IMR-90 (cell line): ENCODE data around the gene CLIC3. TPM values are rescaled to one million over a fixed set of nuclear protein-coding genes. Genes with fewer than 3 reads are reported as not detected.
A peak's percentile ranks its signal among the peaks of the same experiment; 100 is the strongest.
"Not testable (repeated sequence)": the region's sequence is repeated elsewhere in the genome, so short reads cannot be mapped to it uniquely, and the experiment has no call there.

Experiments used
- ATAC-seq: fragments of 200-7000 bp; cut with Tn5 transposase; 2 replicates; pipeline ENCODE4 v1.9.1; 2020; ENCODE audit warnings: low read depth, mild to moderate bottlenecking, moderate library complexity
- BruUV-seq: library from RNA; stranded (reverse); fragments of 400-500 nt; replicated peaks from 2 replicates; lab custom pipeline; 2021; lab: Mats Ljungman, UMichigan
- CTCF ChIA-PET: fragments of 300-600 bp; formaldehyde crosslinking; extraction: SDS; loops from one replicate; lab custom pipeline; 2021; ENCODE audit warnings: antibody characterized with exemption; lab: Yijun Ruan, JAX
- POLR2A ChIA-PET: fragments of 300-600 bp; sonication (Branson Sonifier 250); formaldehyde crosslinking; loops from one replicate; lab custom pipeline; 2022; ENCODE audit warnings: antibody characterized with exemption; ENCODE audit not compliant: unreplicated experiment; lab: Charles Lee
- DNase-seq: peaks from one replicate; pipeline ENCODE4 v3.0.0; 2013
- H2AFZ ChIP-seq: replicated peaks from 2 replicates; pipeline ENCODE3; 2013; ENCODE audit warnings: low read length, mild to moderate bottlenecking; ENCODE audit not compliant: poor library complexity
- H2AK5ac ChIP-seq: 2 replicates; pipeline ENCODE4 v1.6.1; 2013; ENCODE audit warnings: low read depth, low read length, inconsistent platforms
- H2AK9ac ChIP-seq: replicated peaks from 2 replicates; pipeline ENCODE3; 2013; ENCODE audit warnings: mild to moderate bottlenecking, low read depth, low read length, moderate library complexity; ENCODE audit not compliant: poor library complexity
- H2BK120ac ChIP-seq: 2 replicates; pipeline ENCODE4 v1.6.1; 2013; ENCODE audit warnings: low read depth, low read length, inconsistent platforms
- H2BK15ac ChIP-seq: 3 replicates; pipeline ENCODE4 v1.6.1; 2013; ENCODE audit warnings: low read depth, low read length, inconsistent platforms
- H2BK20ac ChIP-seq: 2 replicates; pipeline ENCODE4 v1.6.1; 2013; ENCODE audit warnings: low read depth, mild to moderate bottlenecking, inconsistent platforms, low read length, moderate library complexity
- H2BK5ac ChIP-seq: 2 replicates; pipeline ENCODE4 v1.6.1; 2013; ENCODE audit warnings: mild to moderate bottlenecking, low read depth, low read length, inconsistent platforms; ENCODE audit not compliant: poor library complexity, severe bottlenecking
- H3K14ac ChIP-seq: replicated peaks from 2 replicates; pipeline ENCODE4 v1.6.1; 2013; ENCODE audit warnings: low read depth, low read length, inconsistent platforms
- H3K18ac ChIP-seq: 2 replicates; pipeline ENCODE4 v1.6.1; 2013; ENCODE audit warnings: low read depth, low read length, control low read depth
- H3K23ac ChIP-seq: 2 replicates; pipeline ENCODE4 v1.6.1; 2013; ENCODE audit warnings: low read depth, low read length, inconsistent platforms
- H3K27ac ChIP-seq: 2 replicates; pipeline ENCODE4 v1.5.1; 2013; ENCODE audit warnings: mild to moderate bottlenecking, control low read depth, low read length; ENCODE audit not compliant: insufficient read depth
- H3K27me3 ChIP-seq: 2 replicates; pipeline ENCODE4 v1.6.1; 2013; ENCODE audit warnings: low read length; ENCODE audit not compliant: control insufficient read depth, insufficient read depth
- H3K36me3 ChIP-seq: 2 replicates; pipeline ENCODE4 v1.6.1; 2013; ENCODE audit warnings: low read length, mixed read lengths; ENCODE audit not compliant: control insufficient read depth, insufficient read depth
- H3K4ac ChIP-seq: 2 replicates; pipeline ENCODE4 v1.6.1; 2013; ENCODE audit warnings: low read depth, low read length, inconsistent platforms
- H3K4me1 ChIP-seq: 2 replicates; pipeline ENCODE4 v1.6.1; 2013; ENCODE audit warnings: low read length, mixed read lengths; ENCODE audit not compliant: control insufficient read depth, insufficient read depth
- H3K4me2 ChIP-seq: 2 replicates; pipeline ENCODE4 v1.6.1; 2013; ENCODE audit warnings: low read depth, mild to moderate bottlenecking, control low read depth, low read length, moderate library complexity
- H3K4me3 ChIP-seq: 2 replicates; pipeline ENCODE4 v1.5.1; 2013; ENCODE audit warnings: low read depth, mild to moderate bottlenecking, control low read depth, low read length, moderate library complexity; ENCODE audit not compliant: insufficient read depth
- H3K56ac ChIP-seq: 2 replicates; pipeline ENCODE4 v1.6.1; 2013; ENCODE audit warnings: low read length, inconsistent platforms; ENCODE audit not compliant: insufficient read depth; ENCODE audit errors: extremely low read depth
- H3K79me1 ChIP-seq, 2 experiments: 2 replicates each; pipeline ENCODE4 v1.6.1; 2013; ENCODE audit warnings: low read length in 2 of 2, inconsistent platforms in 1 of 2, low read depth in 1 of 2
- H3K9ac ChIP-seq: 2 replicates; pipeline ENCODE4 v1.6.1; 2013; ENCODE audit warnings: low read depth, low read length, control low read depth
- H3K9me1 ChIP-seq: 2 replicates; pipeline ENCODE4 v1.6.1; 2013; ENCODE audit warnings: low read length, inconsistent platforms; ENCODE audit not compliant: insufficient read depth
- H3K9me3 ChIP-seq: 2 replicates; pipeline ENCODE4 v1.6.1; 2013; ENCODE audit warnings: low read length; ENCODE audit not compliant: control insufficient read depth, insufficient read depth
- H4K20me1 ChIP-seq: 2 replicates; pipeline ENCODE4 v1.6.1; 2013; ENCODE audit warnings: low read length, inconsistent platforms; ENCODE audit not compliant: insufficient read depth
- H4K5ac ChIP-seq: 2 replicates; pipeline ENCODE4 v1.6.1; 2013; ENCODE audit warnings: mild to moderate bottlenecking, low read depth, low read length, control low read depth
- H4K8ac ChIP-seq, 2 experiments: 2 replicates each; pipeline ENCODE4 v1.6.1; 2013; ENCODE audit warnings: low read depth in 2 of 2, low read length in 2 of 2, control low read depth in 1 of 2, inconsistent platforms in 1 of 2
- H4K91ac ChIP-seq: 2 replicates; pipeline ENCODE4 v1.6.1; 2013; ENCODE audit warnings: low read depth, low read length, inconsistent platforms; ENCODE audit not compliant: insufficient read depth
- WGBS, 2 experiments: methylation state at CpG; one replicate each; pipeline versions ENCODE4 v1.1.5 to v1.1.7; 2013; ENCODE audit warnings: missing lambda C conversion rate in 2 of 2; ENCODE audit not compliant: insufficient read length in 1 of 2; ENCODE audit errors: extremely low coverage in 2 of 2; 5-methylcytosine and 5-hydroxymethylcytosine counted together
- dilution Hi-C: fragments of 300-500 bp; cut with HindIII; formaldehyde crosslinking; loops from one replicate; pipeline ENCODE4 v1.14.3; 2018; ENCODE audit warnings: low sequenced_read_pairs; ENCODE audit not compliant: unreplicated experiment
- in situ Hi-C: fragments of 300-500 bp; cut with MboI; formaldehyde crosslinking; loops from 3 replicates; pipeline ENCODE4 v1.14.3; 2019; ENCODE audit warnings: low sequenced_read_pairs, inconsistent platforms, mixed read lengths
- intact Hi-C: fragments of 100-400 bp; cut with micrococcal nuclease; formaldehyde crosslinking; loops from 2 replicates; pipeline ENCODE4 v1.10.0; 2022
- polyA plus RNA-seq, 3 experiments: library from polyadenylated mRNA; depleted of rRNA; stranded (reverse); fragments of >200 nt; gene quantifications; 2 replicates each; pipeline ENCODE4 v1.2.3, GENCODE V29; 2012; ENCODE audit warnings: low replicate concordance in 1 of 3
- total RNA-seq: library from RNA; depleted of rRNA; stranded (reverse); fragments of >200 nt; gene quantifications from 2 replicates; pipeline ENCODE4 v1.2.3, GENCODE V29; 2012
- TF ChIP-seq, protein P1 (sequence below): conservative IDR thresholded peaks from 2 replicates; pipeline ENCODE4 v1.5.1; 2012; ENCODE audit warnings: mild to moderate bottlenecking, low read depth, low read length, improper control_type of control experiment

CLIC3 gene
- total and polyA plus RNA-seq, 2 of the 4 experiments (the other 2 are of a cell fraction): 0.18 to 1.7 TPM

GRCh38 chr9:137004285-137004684 lies 7.9 kb upstream of the CLIC3 start:
- CTCF ChIA-PET: not testable (repeated sequence)

More at GRCh38 chr9:137004285-137004684, 7.9 kb upstream of the CLIC3 start:
- H3K36me3 ChIP-seq, H3K4me3 ChIP-seq, H3K9ac ChIP-seq, H3K18ac ChIP-seq, H4K91ac ChIP-seq, H4K5ac ChIP-seq, H3K27ac ChIP-seq, POLR2A ChIA-PET, H3K79me1 ChIP-seq, in situ Hi-C loops, DNase-seq, H2AK5ac ChIP-seq, H2BK20ac ChIP-seq, H3K9me1 ChIP-seq, H2AK9ac ChIP-seq, H3K14ac ChIP-seq, dilution Hi-C loops, H2BK5ac ChIP-seq, H3K4me2 ChIP-seq, intact Hi-C loops, BruUV-seq, H2BK120ac ChIP-seq, H2BK15ac ChIP-seq, H4K20me1 ChIP-seq, ATAC-seq, H3K23ac ChIP-seq, H4K8ac ChIP-seq, H3K4ac ChIP-seq, H2AFZ ChIP-seq, H3K56ac ChIP-seq, H3K27me3 ChIP-seq, H3K9me3 ChIP-seq: not testable (repeated sequence)
- TF ChIP-seq, protein P1, sequence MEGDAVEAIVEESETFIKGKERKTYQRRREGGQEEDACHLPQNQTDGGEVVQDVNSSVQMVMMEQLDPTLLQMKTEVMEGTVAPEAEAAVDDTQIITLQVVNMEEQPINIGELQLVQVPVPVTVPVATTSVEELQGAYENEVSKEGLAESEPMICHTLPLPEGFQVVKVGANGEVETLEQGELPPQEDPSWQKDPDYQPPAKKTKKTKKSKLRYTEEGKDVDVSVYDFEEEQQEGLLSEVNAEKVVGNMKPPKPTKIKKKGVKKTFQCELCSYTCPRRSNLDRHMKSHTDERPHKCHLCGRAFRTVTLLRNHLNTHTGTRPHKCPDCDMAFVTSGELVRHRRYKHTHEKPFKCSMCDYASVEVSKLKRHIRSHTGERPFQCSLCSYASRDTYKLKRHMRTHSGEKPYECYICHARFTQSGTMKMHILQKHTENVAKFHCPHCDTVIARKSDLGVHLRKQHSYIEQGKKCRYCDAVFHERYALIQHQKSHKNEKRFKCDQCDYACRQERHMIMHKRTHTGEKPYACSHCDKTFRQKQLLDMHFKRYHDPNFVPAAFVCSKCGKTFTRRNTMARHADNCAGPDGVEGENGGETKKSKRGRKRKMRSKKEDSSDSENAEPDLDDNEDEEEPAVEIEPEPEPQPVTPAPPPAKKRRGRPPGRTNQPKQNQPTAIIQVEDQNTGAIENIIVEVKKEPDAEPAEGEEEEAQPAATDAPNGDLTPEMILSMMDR: peak; percentile 38
- 60% methylated on average over 1 of the region's 17 CpGs; no CpG with 5 or more reads in 1 of the 2 experiments for WGBS, 2 experiments
- H3K4me1 ChIP-seq: peaks cover 11% of the 10 kb centered on the region
